ENCODE measurements around the gene C6orf118. TPM values are rescaled to one million over a fixed set of nuclear protein-coding genes. Genes with fewer than 3 reads are reported as not detected.

Gene C6orf118
- not detected for total RNA-seq
- long read RNA-seq, result 0 reads

- intact Hi-C loops (cut with DNase I), result no loop called here
- ATAC-seq (peak; percentile 87 to 99), DNase-seq (peak; percentile 56)
Observed at GRCh38 chr6:165308926-165309731, at the start of gene C6orf118. Gene C6orf118 (minus strand): TSS chr6:165309605. CDS start chr6:165309586, 19 bp downstream.

- no peak for ATAC-seq
- intact Hi-C loops (cut with DNase I), result no loop called here
- DNase-seq, result no peak
Observed at GRCh38 chr6:165345700-165346099, 36.3 kb upstream of the C6orf118 start.

- intact Hi-C loops (cut with DNase I), result no loop called here
- no peak for DNase-seq
- no peak for ATAC-seq
Observed at GRCh38 chr6:165340532-165340931, 31.1 kb upstream of the C6orf118 start.

- ATAC-seq (no peak), DNase-seq (no peak)
- intact Hi-C loops (cut with DNase I), result no loop called here
Observed at GRCh38 chr6:165325609-165326008, 16.2 kb upstream of the C6orf118 start.

- ATAC-seq (no peak), DNase-seq (no peak)
- intact Hi-C loops (cut with DNase I), result no loop called here
Observed at GRCh38 chr6:165321555-165322145, 12.2 kb upstream of the C6orf118 start.

GRCh38 chr6:165321150-165321549 lies 11.7 kb upstream of the C6orf118 start:
- intact Hi-C loops (cut with DNase I), result no loop called here
- DNase-seq, result no peak
- ATAC-seq, result no peak

GRCh38 chr6:165317723-165318122 lies 8.3 kb upstream of the C6orf118 start:
- no peak for DNase-seq
- intact Hi-C loops (cut with DNase I), result no loop called here
- ATAC-seq, result no peak

- no peak for DNase-seq
- intact Hi-C loops (cut with DNase I), result no loop called here
- no peak for ATAC-seq
Observed at GRCh38 chr6:165306955-165307354, 2.5 kb downstream of the C6orf118 start.

- no peak for ATAC-seq
- DNase-seq, result no peak
- intact Hi-C loops (cut with DNase I), result no loop called here
Observed at GRCh38 chr6:165301372-165302246, 7.8 kb downstream of the C6orf118 start.

GRCh38 chr6:165300422-165300936 lies 8.9 kb downstream of the C6orf118 start:
- intact Hi-C loops (cut with DNase I), result no loop called here
- no peak for ATAC-seq

GRCh38 chr6:165298875-165299274 lies 10.5 kb downstream of the C6orf118 start:
- DNase-seq, result no peak
- ATAC-seq, result no peak
- intact Hi-C loops (cut with DNase I), result no loop called here

More at GRCh38 chr6:165300422-165300936, 8.9 kb downstream of the C6orf118 start:
- DNase-seq, result no peak

- DNase-seq (no peak), ATAC-seq (no peak)
- intact Hi-C loops (cut with DNase I), result no loop called here
Observed at GRCh38 chr6:165298402-165298801, 11.0 kb downstream of the C6orf118 start.

- intact Hi-C loops (cut with DNase I), result no loop called here
- DNase-seq (no peak), ATAC-seq (no peak)
Observed at GRCh38 chr6:165292657-165293056, 16.7 kb downstream of the C6orf118 start.

- DNase-seq, result no peak
- no peak for ATAC-seq
- intact Hi-C loops (cut with DNase I), result no loop called here
Observed at GRCh38 chr6:165274611-165275010, 34.8 kb downstream of the C6orf118 start.

- ATAC-seq (no peak), DNase-seq (no peak)
- intact Hi-C loops (cut with DNase I), result no loop called here
Observed at GRCh38 chr6:165272585-165272984, 36.8 kb downstream of the C6orf118 start.

- no peak for DNase-seq
- no peak for ATAC-seq
- intact Hi-C loops (cut with DNase I), result no loop called here
Observed at GRCh38 chr6:165268987-165269386, 40.4 kb downstream of the C6orf118 start.

GRCh38 chr6:165266621-165267020 lies 42.8 kb downstream of the C6orf118 start:
- intact Hi-C loops (cut with DNase I), result no loop called here
- ATAC-seq, result no peak
- no peak for DNase-seq

GRCh38 chr6:165266191-165266590 lies 43.2 kb downstream of the C6orf118 start:
- no peak for ATAC-seq
- intact Hi-C loops (cut with DNase I), result no loop called here
- DNase-seq, result no peak

GRCh38 chr6:165260462-165260861 lies 48.9 kb downstream of the C6orf118 start:
- ATAC-seq, result no peak
- intact Hi-C loops (cut with DNase I), result no loop called here
- no peak for DNase-seq

GRCh38 chr6:165249808-165250207 lies 59.6 kb downstream of the C6orf118 start:
- ATAC-seq (no peak), DNase-seq (no peak)
- intact Hi-C loops (cut with DNase I), result no loop called here

Data from left cardiac atrium (tissue), 4 donors.